Raji (cell line): ENCODE measurements around the gene PDIA5.

ENCODE experiments used
- POLR2A ChIP-seq: IDR thresholded peaks from 2 replicates; pipeline ENCODE4 v1.6.1; 2011; ENCODE audit warnings: low read depth, low read length, control low read depth; ENCODE audit not compliant: insufficient read depth

PDIA5 gene

GRCh38 chr3:123163141-123163540, 96.3 kb downstream of the PDIA5 start:
- TF ChIP-seq POLR2A: no peak

- TF ChIP-seq POLR2A: no peak
Measured at GRCh38 chr3:123165163-123165562, 98.3 kb downstream of the PDIA5 start.

- TF ChIP-seq POLR2A: no peak
Measured at GRCh38 chr3:123167686-123168085, 100.9 kb downstream of the PDIA5 start.

- TF ChIP-seq POLR2A: no peak
Measured at GRCh38 chr3:123168122-123168521, 101.3 kb downstream of the PDIA5 start.

GRCh38 chr3:123168605-123169004, 101.8 kb downstream of the PDIA5 start:
- TF ChIP-seq POLR2A: no peak

- no peak for TF ChIP-seq POLR2A
Measured at GRCh38 chr3:123169492-123169929, 102.7 kb downstream of the PDIA5 start.

- no peak for TF ChIP-seq POLR2A
Measured at GRCh38 chr3:123169930-123170329, 103.1 kb downstream of the PDIA5 start.

GRCh38 chr3:123180791-123181190, 114.0 kb downstream of the PDIA5 start:
- TF ChIP-seq POLR2A: no peak

GRCh38 chr3:123186695-123187094, 119.9 kb downstream of the PDIA5 start:
- TF ChIP-seq POLR2A: no peak

- no peak for TF ChIP-seq POLR2A
Measured at GRCh38 chr3:123188058-123188457, 121.2 kb downstream of the PDIA5 start.

- no peak for TF ChIP-seq POLR2A
Measured at GRCh38 chr3:123193448-123194101, 126.8 kb downstream of the PDIA5 start.

GRCh38 chr3:123194552-123194951, 127.7 kb downstream of the PDIA5 start:
- TF ChIP-seq POLR2A: no peak

GRCh38 chr3:123198372-123198771, 131.5 kb downstream of the PDIA5 start:
- no peak for TF ChIP-seq POLR2A

GRCh38 chr3:123201223-123201556, 134.4 kb downstream of the PDIA5 start:
- TF ChIP-seq POLR2A: no peak

GRCh38 chr3:123201557-123202427, 135.0 kb downstream of the PDIA5 start, which contains the start of gene SEC22A:
Gene SEC22A, plus strand, starts transcription at chr3:123201943. Its CDS starts 7,275 bp downstream, at chr3:123209218.
- peak; percentile 73 for TF ChIP-seq POLR2A

- TF ChIP-seq POLR2A: no peak
Measured at GRCh38 chr3:123202451-123202850, 135.6 kb downstream of the PDIA5 start.
